MM.1S (cell line): Measurements from ENCODE around the gene CARD11.

ENCODE experiments used
- CTCF ChIP-seq: fragments of 300-600 bp; sonication (generic); IDR thresholded peaks from 2 replicates; pipeline ENCODE4 v1.5.1; 2016; ENCODE audit warnings: antibody characterized with exemption, low read length, mixed read lengths
- EZH2 ChIP-seq: fragments of 300-600 bp; sonication (generic); optimal IDR thresholded peaks from 2 replicates; pipeline ENCODE3; 2017; ENCODE audit warnings: low read depth, mild to moderate bottlenecking, antibody characterized with exemption, low read length, mixed read lengths
- EZH2phosphoT487 ChIP-seq: fragments of 300-600 bp; sonication (generic); IDR thresholded peaks from 2 replicates; pipeline ENCODE4 v1.6.1; 2018; ENCODE audit warnings: antibody characterized with exemption, low read length

DNA sequence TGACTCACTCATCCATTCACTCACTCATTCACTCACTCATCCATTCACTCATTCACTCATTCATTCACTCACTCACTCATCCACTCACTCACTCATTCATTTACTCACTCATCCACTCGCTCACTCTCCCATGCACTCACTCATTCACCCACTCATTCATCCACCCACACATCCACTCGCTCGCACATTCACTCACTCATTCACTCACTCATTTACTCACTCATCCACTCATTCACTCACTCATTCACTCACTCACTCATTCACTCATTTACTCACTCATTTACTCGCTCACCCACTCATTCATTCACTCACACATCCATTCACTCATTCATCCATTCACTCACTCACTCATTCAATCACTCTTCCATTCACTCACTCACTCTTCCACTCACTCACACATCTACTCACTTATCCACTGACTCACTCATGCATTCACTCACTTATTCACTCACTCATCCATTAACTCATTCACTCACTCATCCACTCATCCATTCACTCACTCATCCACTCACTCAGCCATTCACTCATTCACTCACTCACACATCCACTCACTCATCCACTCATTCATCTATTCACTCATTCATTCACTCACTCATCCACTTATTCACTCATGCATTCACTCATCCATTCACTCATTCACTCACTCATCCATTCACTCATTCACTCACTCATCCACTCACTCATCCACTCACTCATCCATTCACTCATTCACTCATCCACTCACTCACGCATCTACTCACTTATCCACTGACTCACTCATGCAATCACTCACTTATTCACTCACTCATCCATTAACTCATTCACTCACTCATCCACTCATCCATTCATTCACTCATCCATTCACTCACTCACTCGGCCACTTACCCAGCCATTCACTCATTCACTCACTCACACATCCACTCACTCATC is 74.0 kb downstream of the CARD11 start:
- TF ChIP-seq CTCF, result no peak
- TF ChIP-seq EZH2phosphoT487, result no peak
- TF ChIP-seq EZH2, result no peak
